ENCODE measurements around the gene ELF4. TPM values are rescaled to one million over a fixed set of nuclear protein-coding genes. Genes with fewer than 3 reads are reported as not detected.
A peak's percentile ranks its signal among the peaks of the same experiment; 100 is the strongest.

The ELF4 gene
- total RNA-seq, 4 donors from 2014 or later = 8.2 to 11.7 (median 10.2) TPM

- H3K4me3 ChIP-seq = no peak overlapping the region
- TF ChIP-seq POLR2A (IDR thresholded peaks at IDR 0.05) = no peak
- TF ChIP-seq EP300 (IDR thresholded peaks at IDR 0.05) = no peak
- no peak for TF ChIP-seq CTCF (IDR thresholded peaks at IDR 0.05)
- no peaks in the 10 kb centered on the region for H3K9me3 ChIP-seq
- WGBS, 2 donors = 65 to 78% methylated on average over 8 to 15 of the region's 15 CpGs
- no peak for DNase-seq (ENCODE audit: low spot score in 2 of 2)
- peaks cover 0 to 55% (median 0%) of the 10 kb centered on the region in 3 donors for H3K36me3 ChIP-seq
- no peaks in the 10 kb centered on the region for H3K4me1 ChIP-seq
- H3K27ac ChIP-seq = no peak overlapping the region
- no peaks in the 10 kb centered on the region for H3K27me3 ChIP-seq
Observed at GRCh38 chrX:130066975-130067615, 43.2 kb downstream of the ELF4 start.

DNA sequence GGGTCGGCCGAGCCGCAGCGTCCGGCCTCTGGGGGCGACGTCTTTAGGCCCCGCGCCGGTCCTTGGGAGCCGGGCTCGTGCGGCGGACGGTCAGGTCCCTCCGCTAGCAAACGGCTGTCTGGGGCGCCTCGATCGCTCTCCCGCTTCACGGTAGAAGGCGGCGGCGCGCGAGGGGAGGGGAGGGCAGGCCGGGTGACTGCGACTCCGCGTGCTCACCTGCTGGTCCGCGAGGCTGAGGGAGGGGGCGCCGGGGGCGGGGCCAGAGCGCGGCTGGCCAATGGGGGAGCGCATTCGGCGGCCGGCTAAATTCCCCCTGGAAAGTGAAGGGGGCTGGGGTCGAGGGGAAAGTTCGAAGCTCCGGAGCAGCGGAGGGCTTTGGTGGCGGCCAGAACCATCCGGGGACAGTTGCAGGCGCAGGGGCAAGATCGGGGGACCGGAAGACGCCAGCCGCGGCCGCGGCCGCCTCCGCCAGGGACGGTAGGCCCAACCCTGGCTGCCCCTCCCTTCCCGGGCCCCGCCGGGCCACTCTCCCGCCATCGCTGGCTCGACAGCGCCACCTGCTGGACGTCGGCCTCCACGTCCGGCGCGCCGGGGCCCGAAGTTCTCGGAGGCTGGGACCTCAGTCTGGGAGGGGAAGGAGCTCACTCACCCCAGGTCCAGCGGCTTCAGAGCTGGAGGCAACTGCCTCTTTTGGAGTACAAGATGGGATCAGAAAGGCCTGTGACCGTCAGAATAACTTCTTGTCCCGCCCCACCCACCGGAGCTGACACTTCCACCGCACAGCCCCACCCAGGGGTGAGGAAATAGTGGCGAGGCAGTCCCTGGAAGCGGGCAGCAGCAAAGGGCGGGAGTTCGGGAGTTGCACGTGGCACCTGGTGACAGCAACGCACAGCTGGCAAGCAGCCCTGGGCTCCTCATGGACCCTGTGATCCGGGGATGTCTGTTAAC lies 49.9 kb downstream of the ELF4 start:
- TF ChIP-seq POLR2A (IDR thresholded peaks at IDR 0.05) = no peak
- peak; percentile 73 to 96 (median 87) for TF ChIP-seq CTCF (IDR thresholded peaks at IDR 0.05)
- TF ChIP-seq EP300 (IDR thresholded peaks at IDR 0.05) = no peak
- Histone ChIP-seq H3K4me1 (peaks cover 0 to 7% (median 0%) of the 10 kb centered on the region in 4 donors), H3K9me3 (no peaks in the 10 kb centered on the region), H3K27ac (peak overlapping the region; percentile 37 to 84 (median 67)), H3K4me3 (peak overlapping the region; percentile 41 to 66 (median 58)), H3K27me3 (no peaks in the 10 kb centered on the region), H3K36me3 (peaks cover 0 to 5% (median 0%) of the 10 kb centered on the region in 3 donors)
- peak; percentile 63 to 68 for DNase-seq (ENCODE audit: low spot score in 2 of 2)
- 56% methylated on average over 44 of the region's 87 CpGs; no CpG with 5 or more reads in 1 of the 2 donors for WGBS, 2 donors

DNA sequence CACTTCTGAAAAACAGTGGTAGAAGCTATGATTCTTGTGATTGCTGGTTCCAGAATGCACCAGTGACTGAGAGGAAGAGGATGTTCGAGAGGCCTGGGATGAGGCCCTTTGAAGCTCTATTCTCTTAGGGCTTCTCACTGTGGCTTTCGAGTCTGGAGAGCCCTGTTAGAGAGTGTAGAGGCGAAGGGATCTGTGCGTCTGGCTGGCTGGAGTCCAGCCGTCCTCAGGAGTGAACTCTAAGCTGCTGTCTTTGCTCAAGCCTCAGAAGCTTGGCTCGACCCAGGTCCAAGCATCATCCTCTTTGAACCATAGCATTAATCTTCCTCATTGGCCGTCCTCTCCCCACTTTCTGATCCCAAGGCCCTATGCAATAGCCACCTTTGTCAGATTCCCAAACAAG lies 51.6 kb downstream of the ELF4 start:
- Histone ChIP-seq H3K4me1 (peaks cover 0 to 7% (median 0%) of the 10 kb centered on the region in 4 donors), H3K27ac (no peak overlapping the region), H3K9me3 (no peaks in the 10 kb centered on the region), H3K36me3 (peaks cover 0 to under 1% (median 0%) of the 10 kb centered on the region in 3 donors), H3K27me3 (no peaks in the 10 kb centered on the region), H3K4me3 (no peak overlapping the region)
- DNase-seq (ENCODE audit: low spot score in 2 of 2) = no peak
- 70 to 74% methylated on average over 4 to 7 of the region's 7 CpGs for WGBS, 2 donors
- TF ChIP-seq CTCF (IDR thresholded peaks at IDR 0.05) (no peak), POLR2A (IDR thresholded peaks at IDR 0.05) (no peak), EP300 (IDR thresholded peaks at IDR 0.05) (no peak)

GRCh38 chrX:130057209-130057608 lies 53.1 kb downstream of the ELF4 start:
- no peak for DNase-seq (ENCODE audit: low spot score in 2 of 2)
- no peak for TF ChIP-seq EP300 (IDR thresholded peaks at IDR 0.05)
- no peak for TF ChIP-seq POLR2A (IDR thresholded peaks at IDR 0.05)
- TF ChIP-seq CTCF (IDR thresholded peaks at IDR 0.05) = no peak
- H3K27me3 ChIP-seq = no peaks in the 10 kb centered on the region
- H3K4me3 ChIP-seq = no peak overlapping the region
- peak overlapping the region in 1 of 4 donors; percentile 29 for H3K27ac ChIP-seq
- H3K36me3 ChIP-seq = peaks cover 0 to 13% (median 0%) of the 10 kb centered on the region in 3 donors
- WGBS, 2 donors = 59 to 73% methylated on average over 9 of the region's 9 CpGs
- no peaks in the 10 kb centered on the region for H3K9me3 ChIP-seq
- peaks cover 0 to 7% (median 0%) of the 10 kb centered on the region in 4 donors for H3K4me1 ChIP-seq
